ENCODE data around the gene CFAP77. TPM values are rescaled to one million over a fixed set of nuclear protein-coding genes. Genes with fewer than 3 reads are reported as not detected.

Gene CFAP77
- total RNA-seq, 1 experiment from 2014 or later: not detected

DNA sequence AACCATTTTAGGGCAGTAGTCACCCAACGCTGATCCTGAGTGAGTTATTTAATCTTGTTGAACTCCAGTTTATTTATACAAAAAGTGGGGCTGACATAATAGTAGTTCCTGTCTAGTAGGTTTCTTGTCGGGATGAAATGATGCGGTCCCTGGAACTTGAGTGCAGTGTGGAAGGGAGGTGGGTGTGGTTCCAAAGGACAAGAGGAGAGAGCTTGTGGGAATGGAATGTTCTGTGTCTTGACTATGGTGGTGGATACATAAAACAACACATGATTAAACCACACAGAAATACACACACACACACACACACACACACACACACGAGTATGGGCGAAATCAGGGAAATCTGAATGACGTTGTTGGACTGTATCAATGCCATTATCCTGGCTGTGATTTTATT, 106.3 kb downstream of the CFAP77 start:
- DNase-seq (ENCODE audit: low read depth): no peak

DNA sequence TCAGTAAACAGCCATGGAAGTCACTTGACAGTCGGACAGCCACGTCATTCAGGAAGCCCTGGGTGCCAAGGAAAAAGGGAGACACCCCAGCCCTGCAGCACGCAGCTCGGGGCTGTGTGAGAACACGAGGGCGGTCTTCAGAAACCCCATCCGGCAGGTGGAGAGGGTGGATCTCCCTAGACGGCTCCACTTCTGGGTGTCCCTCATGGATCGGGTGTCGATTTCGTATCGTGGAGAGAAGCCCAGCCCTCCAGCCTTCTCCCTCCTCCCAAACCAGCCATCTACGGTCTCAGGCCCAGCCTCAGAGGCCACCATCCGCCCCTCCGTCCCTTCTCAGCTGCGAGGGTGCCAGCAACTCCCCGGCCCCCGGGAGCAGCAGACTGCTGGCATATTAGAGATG, 106.9 kb downstream of the CFAP77 start:
- peak; percentile 13 for DNase-seq (ENCODE audit: low read depth)

DNA sequence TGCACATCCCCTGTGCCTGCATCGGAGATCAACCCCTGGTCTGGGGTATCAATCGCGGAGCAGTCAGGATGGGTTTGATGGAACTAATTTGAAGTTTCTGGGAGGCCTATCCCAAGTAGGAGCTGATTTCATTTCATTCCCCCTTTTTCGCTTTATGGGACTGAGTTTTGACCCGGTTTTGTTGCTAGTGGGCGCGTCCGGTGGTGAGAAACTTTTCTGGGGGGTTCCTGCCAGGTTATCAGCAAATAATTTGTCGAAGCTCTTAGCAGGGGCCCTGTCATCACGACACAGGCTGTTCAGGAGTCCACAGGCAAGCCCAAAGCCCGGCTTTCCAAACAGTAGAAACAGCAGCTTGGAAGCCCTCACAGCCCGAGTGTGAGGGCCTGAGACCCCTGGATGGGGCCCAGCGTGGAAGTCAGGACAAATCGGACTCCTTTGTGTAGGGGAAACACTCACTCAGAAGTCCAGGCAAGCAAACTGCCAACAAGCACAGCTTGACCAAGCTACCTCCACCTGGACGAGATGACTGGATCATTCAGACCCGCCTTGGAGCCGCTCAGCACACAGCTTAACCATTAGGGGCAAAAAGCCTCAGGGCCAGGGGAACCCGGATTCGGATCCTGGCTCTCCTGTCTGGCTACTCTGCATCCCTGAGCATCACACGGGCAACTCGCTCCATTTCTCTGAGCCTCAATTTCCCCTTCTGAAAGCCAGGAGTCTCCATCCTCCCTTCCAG, 108.0 kb downstream of the CFAP77 start:
- DNase-seq (ENCODE audit: low read depth): no peak

GRCh38 chr9:132518626-132519025, 108.6 kb downstream of the CFAP77 start:
- DNase-seq (ENCODE audit: low read depth): no peak

DNA sequence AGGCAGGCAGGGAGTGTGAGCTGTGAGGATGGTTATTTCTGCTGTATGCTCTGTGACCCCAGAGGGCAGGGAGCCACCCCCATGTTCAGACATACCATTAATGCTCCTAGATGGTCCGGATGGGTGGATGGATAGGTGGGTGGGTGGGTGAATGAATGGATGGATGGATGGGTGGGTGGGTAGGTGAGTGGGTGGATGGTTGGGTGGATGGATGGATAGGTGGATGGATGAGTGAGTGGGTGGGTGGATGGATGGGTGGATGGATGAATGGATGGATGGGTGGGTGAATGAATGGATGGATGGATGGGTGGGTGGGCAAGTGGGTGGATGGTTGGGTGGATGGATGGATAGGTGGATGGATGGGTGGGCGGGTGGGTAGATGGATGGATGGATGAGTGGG, 109.0 kb downstream of the CFAP77 start:
- no peak for DNase-seq (ENCODE audit: low read depth)

GRCh38 chr9:132520612-132521011, 110.6 kb downstream of the CFAP77 start:
- DNase-seq (ENCODE audit: low read depth): no peak

DNA sequence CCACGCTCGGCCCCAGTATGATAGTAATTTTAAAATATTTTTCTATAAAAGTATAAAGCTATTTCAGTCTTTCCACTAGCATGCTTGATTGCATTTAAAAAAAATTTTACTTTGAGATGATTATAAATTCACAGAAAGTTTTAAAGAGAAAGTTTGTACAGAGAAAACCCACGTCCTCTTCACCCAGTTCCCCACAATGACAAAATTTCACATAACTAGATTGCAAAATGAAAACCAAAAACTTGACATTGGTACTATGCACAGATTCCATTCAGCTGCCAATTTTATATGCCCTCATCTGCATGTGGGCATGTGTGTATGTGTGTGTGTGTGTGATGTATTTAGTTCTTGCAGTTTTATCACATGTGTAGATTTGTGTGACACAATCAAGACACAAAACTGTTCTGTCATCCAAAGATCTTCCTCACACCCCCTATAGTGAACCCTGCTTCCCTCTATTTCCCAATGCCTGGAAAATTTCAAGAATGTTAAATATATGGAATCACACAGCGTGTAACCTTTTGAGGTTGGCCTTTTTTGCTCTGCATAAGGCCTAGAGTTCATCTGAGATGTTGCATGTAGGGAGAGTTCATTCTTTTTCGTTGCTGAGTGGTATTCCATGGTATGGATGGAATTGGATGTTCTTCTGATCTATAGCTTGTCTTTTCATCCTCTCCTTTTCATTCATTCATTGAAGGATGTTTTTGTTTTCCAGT, 115.5 kb downstream of the CFAP77 start:
- no peak for DNase-seq (ENCODE audit: low read depth)

DNA sequence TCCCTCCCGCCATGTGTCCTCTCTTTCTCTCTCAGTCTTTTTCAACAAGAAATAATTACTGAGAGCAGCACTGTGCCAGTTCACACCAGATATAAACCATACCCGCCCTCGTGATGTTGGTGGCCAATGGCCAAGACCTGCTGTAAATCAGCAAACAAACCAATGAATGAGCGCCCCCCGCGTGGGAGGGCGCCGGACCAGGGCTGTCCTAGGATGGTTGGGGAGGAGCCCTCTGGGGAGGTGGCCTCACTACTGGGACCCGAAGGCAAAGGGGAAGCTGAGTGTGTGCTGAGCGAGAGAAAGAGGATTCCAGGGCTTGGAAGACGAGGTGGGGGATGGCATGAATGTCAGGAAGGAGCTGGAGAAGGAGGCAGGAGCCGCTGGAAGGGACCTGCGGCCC, 121.2 kb downstream of the CFAP77 start:
- no peak for DNase-seq (ENCODE audit: low read depth)

DNA sequence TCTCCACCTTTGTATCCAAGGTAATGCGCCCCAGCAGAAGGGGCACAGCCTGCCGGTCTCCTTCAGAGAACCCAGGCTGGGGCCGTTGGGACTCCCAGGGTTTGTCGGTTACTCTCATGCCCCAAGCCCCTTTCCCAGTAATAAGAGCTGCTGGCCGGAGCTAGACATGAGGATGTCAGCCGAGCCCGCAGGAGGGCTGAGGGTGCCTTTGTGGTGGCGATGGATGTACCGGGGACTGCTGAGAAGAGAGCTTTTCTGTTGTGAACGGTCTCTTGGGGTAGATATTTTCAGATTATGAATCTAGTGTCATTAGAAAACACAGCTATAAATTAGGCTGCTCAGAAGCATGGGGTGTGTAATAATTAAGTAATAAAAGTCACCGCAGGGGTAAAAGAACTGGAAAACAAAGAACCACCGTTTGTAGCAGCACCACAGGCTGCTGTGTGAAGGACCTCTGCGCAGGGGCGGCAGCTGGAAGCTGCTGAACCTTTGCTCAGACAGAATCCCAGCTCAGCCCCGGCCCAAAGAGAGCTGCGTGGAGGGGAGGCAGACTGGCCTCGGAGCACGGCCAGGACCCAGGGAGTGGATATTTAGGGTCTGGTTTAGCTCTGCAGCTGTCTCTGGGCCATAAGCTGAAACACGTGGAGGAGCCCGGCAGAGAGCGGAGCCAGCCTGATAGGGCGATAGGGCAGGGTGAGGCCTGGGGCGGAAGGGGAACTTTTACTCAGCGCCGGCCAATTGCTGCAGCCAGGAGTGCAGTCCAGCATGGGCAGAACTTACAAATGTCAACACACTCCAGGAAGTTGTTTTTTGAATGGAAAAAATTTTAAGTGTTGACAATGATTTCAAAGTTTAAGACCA, 121.9 kb downstream of the CFAP77 start:
- DNase-seq (ENCODE audit: low read depth): no peak

DNA sequence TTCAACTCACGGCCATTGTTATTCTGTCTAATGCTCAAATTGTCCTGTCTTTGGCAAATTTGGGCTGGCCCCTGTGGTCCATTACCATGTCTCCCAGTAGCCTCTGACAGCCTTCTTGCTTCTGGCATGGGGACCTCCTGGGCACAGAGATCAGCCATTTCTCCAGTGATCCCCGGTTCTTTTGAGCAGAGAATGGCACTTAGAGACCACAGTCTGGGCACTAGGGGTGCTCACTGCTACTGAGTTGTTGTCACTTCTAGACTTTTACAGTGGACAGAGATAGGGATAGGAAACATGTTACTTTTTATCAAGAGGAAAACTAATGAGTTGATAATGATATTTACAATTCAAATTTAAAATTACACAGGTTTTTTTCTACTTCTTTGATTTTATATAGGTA, 124.8 kb downstream of the CFAP77 start:
- DNase-seq (ENCODE audit: low read depth): no peak

- no peak for DNase-seq (ENCODE audit: low read depth)
These were observed 126.1 kb downstream of the CFAP77 start for GRCh38 chr9:132536124-132536523.

DNA sequence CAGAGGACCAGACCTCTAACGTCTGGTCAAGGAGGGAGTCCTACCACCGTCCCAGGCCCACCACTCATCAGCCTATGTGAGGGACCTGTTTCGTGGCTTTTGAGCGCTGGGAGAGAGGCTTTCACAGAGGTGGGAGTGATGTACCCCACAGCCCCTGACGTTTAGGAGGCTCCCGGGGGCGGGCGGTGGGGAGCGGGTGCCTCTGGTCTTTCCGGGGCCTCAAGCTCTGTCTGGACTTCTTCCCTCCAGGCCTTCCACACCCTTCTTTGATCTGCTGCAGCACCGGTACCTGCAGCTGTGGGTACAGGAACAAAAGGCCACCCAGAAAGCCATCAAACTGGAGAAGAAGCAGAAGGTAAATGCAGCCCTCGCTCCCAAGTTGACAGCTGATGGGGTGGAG, 127.3 kb downstream of the CFAP77 start:
- no peak for DNase-seq (ENCODE audit: low read depth)

DNA sequence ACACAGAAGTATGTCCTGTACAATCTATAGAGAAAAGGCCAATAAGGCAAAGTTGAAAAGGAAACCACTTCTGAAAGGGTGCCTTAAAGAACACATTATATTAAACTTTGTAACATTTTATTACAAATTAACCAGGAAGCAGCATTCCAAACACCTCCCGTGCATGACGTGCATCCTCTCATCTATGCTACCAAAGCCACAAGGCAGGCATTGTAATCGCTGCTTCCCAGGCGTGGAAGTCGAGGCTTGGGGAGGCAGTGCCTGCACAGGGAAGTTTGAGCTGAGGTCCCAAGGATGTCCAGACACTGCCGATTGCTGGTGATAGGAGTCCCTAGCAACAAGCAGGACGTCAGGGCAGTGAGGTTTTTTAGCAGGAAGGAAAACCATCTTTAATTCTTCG, 128.1 kb downstream of the CFAP77 start:
- DNase-seq (ENCODE audit: low read depth): no peak

DNA sequence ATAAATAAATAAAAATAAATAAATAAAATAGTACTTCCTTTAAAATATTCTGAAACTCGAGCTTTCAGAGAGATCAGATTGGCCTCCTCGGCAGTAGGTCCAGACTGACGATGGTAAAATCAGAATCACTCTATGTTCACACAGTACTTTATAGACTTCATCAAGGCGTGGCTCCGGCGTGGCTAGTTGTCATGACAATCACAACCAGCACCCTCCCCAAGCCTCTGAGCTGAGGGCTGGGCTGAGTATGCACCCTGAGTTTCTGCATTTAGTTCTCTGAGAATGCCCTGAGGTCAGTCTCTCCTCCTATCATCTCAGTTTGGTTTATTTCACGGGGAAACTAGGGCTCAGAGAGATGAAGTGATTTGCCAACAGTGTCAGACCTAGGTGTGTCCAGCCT, 129.1 kb downstream of the CFAP77 start:
- DNase-seq (ENCODE audit: low read depth): no peak

DNA sequence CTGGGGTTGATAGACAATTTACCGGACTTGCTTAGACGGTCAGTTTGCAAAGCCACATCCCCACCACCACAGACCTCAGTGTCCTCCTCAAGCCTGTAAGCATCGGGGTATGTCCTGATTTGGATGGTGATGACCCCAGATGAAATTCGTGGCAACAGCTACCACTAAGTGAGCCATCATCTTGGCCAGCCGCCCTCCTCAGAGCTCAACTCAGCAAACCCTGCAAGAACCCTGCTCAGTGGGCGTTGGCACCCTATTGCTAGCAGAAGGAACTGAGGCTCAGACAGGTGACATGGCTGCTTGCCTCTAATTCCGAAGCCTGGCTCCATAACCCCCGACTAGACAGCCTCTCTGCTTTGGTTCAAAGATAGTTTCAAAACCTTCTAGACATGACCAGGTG, 131.0 kb downstream of the CFAP77 start:
- DNase-seq (ENCODE audit: low read depth): no peak

DNA sequence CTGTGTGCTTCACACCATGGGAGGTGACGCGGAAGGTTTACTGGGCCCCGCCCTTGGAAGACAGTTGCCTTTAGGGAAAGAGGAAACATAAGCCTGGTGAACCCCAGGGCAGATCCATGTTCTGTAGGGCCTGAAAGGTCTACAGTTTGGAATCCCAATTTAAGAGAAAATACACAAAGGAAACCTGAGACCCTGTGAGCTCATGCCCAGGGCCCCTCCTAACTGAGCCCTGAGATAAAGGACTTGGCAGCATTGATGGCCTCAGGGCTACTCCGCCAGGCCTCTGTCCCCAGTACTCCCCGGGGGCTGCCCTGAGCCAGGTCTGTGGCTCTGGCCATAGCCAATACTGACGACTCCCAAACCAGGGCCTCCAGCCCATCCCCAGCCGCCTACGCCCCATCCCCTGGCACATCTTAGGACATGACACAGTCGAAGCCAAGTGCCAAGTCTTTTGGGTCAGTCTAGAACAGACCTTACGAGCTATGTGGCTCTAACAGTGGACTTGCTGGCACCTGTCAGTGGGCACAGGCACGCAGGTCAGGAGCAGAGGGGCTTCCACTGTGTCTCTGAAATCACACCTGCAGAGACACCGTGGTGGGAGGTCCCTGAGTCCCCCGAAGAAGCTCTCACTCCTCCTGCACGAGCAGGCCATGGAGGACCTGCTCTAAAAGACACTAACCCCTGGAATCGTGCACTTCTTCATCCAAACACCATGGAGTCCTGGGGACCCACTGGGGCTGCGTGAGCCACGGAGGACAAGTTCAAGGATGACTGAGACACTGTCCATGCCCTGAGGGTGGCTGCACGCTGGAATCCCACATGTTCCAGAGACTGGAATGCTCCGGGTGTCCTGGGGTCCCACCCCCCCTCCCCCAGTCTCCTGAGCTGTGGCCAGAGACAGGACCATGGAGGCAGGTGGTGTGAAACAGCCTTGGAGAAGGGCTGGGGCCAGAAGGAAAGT, 132.1 kb downstream of the CFAP77 start:
- DNase-seq (ENCODE audit: low read depth): no peak

GRCh38 chr9:132543251-132543650, 133.2 kb downstream of the CFAP77 start:
- no peak for DNase-seq (ENCODE audit: low read depth)

- DNase-seq (ENCODE audit: low read depth): no peak
These were observed 133.9 kb downstream of the CFAP77 start for GRCh38 chr9:132543960-132544359.

DNA sequence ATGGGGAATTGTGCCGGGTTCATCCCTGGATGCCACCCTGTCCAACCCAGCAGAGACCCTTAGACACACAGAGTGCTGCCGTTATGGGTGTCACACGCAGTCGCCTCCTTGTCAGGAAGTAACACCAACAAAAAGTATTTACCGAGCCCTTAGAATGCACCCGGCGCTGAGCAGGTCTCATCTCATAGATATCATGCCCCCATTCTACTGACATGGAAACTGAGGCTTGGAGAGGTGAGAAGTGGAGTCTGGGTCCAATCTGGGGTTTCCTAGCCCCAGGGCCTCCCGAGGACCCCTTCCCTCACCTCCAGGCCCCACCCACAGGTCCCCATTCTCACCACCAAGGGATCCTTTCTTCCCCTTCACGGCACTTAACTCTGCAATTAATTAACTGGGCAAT, 135.6 kb downstream of the CFAP77 start:
- no peak for DNase-seq (ENCODE audit: low read depth)

GRCh38 chr9:132546148-132547051, 136.4 kb downstream of the CFAP77 start:
- peak; percentile 29 for DNase-seq (ENCODE audit: low read depth)
